IPS DF 6.9 (cell line): ENCODE measurements around the gene CCND3.

Experiments
- DNase-seq: peaks from one replicate; pipeline ENCODE4 v3.0.0-alpha.2; 2013; ENCODE audit warnings: low read depth, low spot score
- H3K27ac ChIP-seq: one replicate; pipeline ENCODE4 v1.5.1; 2013; ENCODE audit warnings: low read length, control low read depth
- H3K27me3 ChIP-seq: 2 replicates; pipeline ENCODE4 v1.6.1; 2013; ENCODE audit warnings: mild to moderate bottlenecking, low read length; ENCODE audit not compliant: control insufficient read depth, insufficient read depth
- H3K36me3 ChIP-seq: 2 replicates; pipeline ENCODE4 v1.6.1; 2013; ENCODE audit warnings: low read length; ENCODE audit not compliant: control insufficient read depth, insufficient read depth
- H3K4me1 ChIP-seq: 2 replicates; pipeline ENCODE4 v1.6.1; 2013; ENCODE audit warnings: low read length; ENCODE audit not compliant: control insufficient read depth, insufficient read depth
- H3K4me3 ChIP-seq: 2 replicates; pipeline ENCODE4 v1.5.1; 2013; ENCODE audit warnings: mild to moderate bottlenecking, low read length
- H3K9me3 ChIP-seq: 2 replicates; pipeline ENCODE4 v1.6.1; 2013; ENCODE audit warnings: low read length, inconsistent platforms; ENCODE audit not compliant: control insufficient read depth, insufficient read depth
- WGBS: extraction: QIAGEN DNeasy Blood & Tissue Kit; methylation state at CpG from one replicate; pipeline ENCODE4 v1.1.7; 2013; ENCODE audit warnings: mixed read lengths, missing lambda C conversion rate; ENCODE audit not compliant: insufficient read length, insufficient coverage; 5-methylcytosine and 5-hydroxymethylcytosine counted together

The CCND3 gene

GRCh38 chr6:41921712-41921998 lies 20.0 kb downstream of the CCND3 start:
- H3K36me3 ChIP-seq, result no peaks in the 10 kb centered on the region
- DNase-seq, result no peak
- H3K4me1 ChIP-seq, result no peaks in the 10 kb centered on the region
- no CpG with 5 or more reads among the region's 20 CpGs for WGBS
- H3K27ac ChIP-seq, result no peak overlapping the region
- H3K27me3 ChIP-seq, result no peaks in the 10 kb centered on the region
- H3K9me3 ChIP-seq, result no peaks in the 10 kb centered on the region
- peak overlapping the region; percentile 87 for H3K4me3 ChIP-seq

GRCh38 chr6:41920921-41921711 lies 20.5 kb downstream of the CCND3 start, which contains the start of the genes BYSL and MED20:
BYSL (plus strand) TSS chr6:41921499; CDS start chr6:41921563, 64 bp downstream.
MED20 (minus strand) TSS chr6:41921139; CDS start chr6:41921018, 121 bp downstream.
- WGBS, result no CpG with 5 or more reads among the region's 55 CpGs
- H3K9me3 ChIP-seq, result no peaks in the 10 kb centered on the region
- H3K4me1 ChIP-seq, result no peaks in the 10 kb centered on the region

GRCh38 chr6:41917528-41917927 lies 24.1 kb downstream of the CCND3 start:
- no CpG with 5 or more reads among the region's 4 CpGs for WGBS
- Histone ChIP-seq H3K36me3 (no peaks in the 10 kb centered on the region; the same call in 1 of the 2 replicates), H3K4me1 (no peaks in the 10 kb centered on the region), H3K27ac (no peak overlapping the region), H3K27me3 (no peaks in the 10 kb centered on the region), H3K4me3 (no peak overlapping the region), H3K9me3 (no peaks in the 10 kb centered on the region)
- no peak for DNase-seq

More at GRCh38 chr6:41920921-41921711, 20.5 kb downstream of the CCND3 start, which contains the start of the genes BYSL and MED20:
- no peaks in the 10 kb centered on the region for H3K36me3 ChIP-seq
- peak within 1 kb of the TSS; percentile 87 for H3K4me3 ChIP-seq
- DNase-seq, result no peak
- no peaks in the 10 kb centered on the region for H3K27me3 ChIP-seq
- no peak within 1 kb of the TSS for H3K27ac ChIP-seq

GRCh38 chr6:41914869-41915530 lies 26.6 kb downstream of the CCND3 start:
- WGBS, result no CpG with 5 or more reads among the region's 4 CpGs
- no peak for DNase-seq
- H3K27ac ChIP-seq, result no peak overlapping the region
- no peaks in the 10 kb centered on the region for H3K9me3 ChIP-seq
- H3K27me3 ChIP-seq, result no peaks in the 10 kb centered on the region
- no peaks in the 10 kb centered on the region for H3K4me1 ChIP-seq
- no peak overlapping the region for H3K4me3 ChIP-seq
- no peaks in the 10 kb centered on the region; the same call in 1 of the 2 replicates for H3K36me3 ChIP-seq

- no CpG with 5 or more reads among the region's 2 CpGs for WGBS
- Histone ChIP-seq H3K4me3 (no peak overlapping the region), H3K27ac (no peak overlapping the region), H3K9me3 (no peaks in the 10 kb centered on the region), H3K4me1 (no peaks in the 10 kb centered on the region), H3K36me3 (no peaks in the 10 kb centered on the region; the same call in 1 of the 2 replicates), H3K27me3 (no peaks in the 10 kb centered on the region)
- no peak for DNase-seq
Observed at GRCh38 chr6:41914343-41914742, 27.3 kb downstream of the CCND3 start.

GRCh38 chr6:41909727-41910126 lies 31.9 kb downstream of the CCND3 start:
- no peak for DNase-seq
- Histone ChIP-seq H3K36me3 (peaks cover 12% of the 10 kb centered on the region; the same call in 1 of the 2 replicates), H3K4me1 (no peaks in the 10 kb centered on the region), H3K27me3 (no peaks in the 10 kb centered on the region), H3K4me3 (no peak overlapping the region), H3K9me3 (no peaks in the 10 kb centered on the region), H3K27ac (no peak overlapping the region)
- WGBS, result no CpG with 5 or more reads among the region's 1 CpG

GRCh38 chr6:41901882-41902519 lies 39.6 kb downstream of the CCND3 start:
- Histone ChIP-seq H3K9me3 (no peaks in the 10 kb centered on the region), H3K4me1 (no peaks in the 10 kb centered on the region), H3K36me3 (peaks cover 7% of the 10 kb centered on the region; the same call in 1 of the 2 replicates), H3K27me3 (no peaks in the 10 kb centered on the region), H3K27ac (no peak overlapping the region), H3K4me3 (no peak overlapping the region)
- WGBS, result no CpG with 5 or more reads among the region's 1 CpG
- no peak for DNase-seq

GRCh38 chr6:41900861-41901260 lies 40.7 kb downstream of the CCND3 start:
- Histone ChIP-seq H3K4me1 (no peaks in the 10 kb centered on the region), H3K4me3 (no peak overlapping the region), H3K9me3 (no peaks in the 10 kb centered on the region), H3K36me3 (no peaks in the 10 kb centered on the region; the same call in 1 of the 2 replicates), H3K27me3 (no peaks in the 10 kb centered on the region), H3K27ac (no peak overlapping the region)
- WGBS, result no CpG with 5 or more reads among the region's 1 CpG
- no peak for DNase-seq

GRCh38 chr6:41896281-41896680 lies 45.3 kb downstream of the CCND3 start:
- no CpG with 5 or more reads among the region's 3 CpGs for WGBS
- Histone ChIP-seq H3K4me1 (peaks cover 3% of the 10 kb centered on the region; the same call in 1 of the 2 replicates), H3K27me3 (no peaks in the 10 kb centered on the region), H3K4me3 (no peak overlapping the region; the same call in 1 of the 2 replicates), H3K9me3 (no peaks in the 10 kb centered on the region), H3K27ac (no peak overlapping the region), H3K36me3 (no peaks in the 10 kb centered on the region)
- no peak for DNase-seq
